Neutrophil (primary cell): ENCODE measurements around the gene DOCK4.

Experiments used
- H3K27ac ChIP-seq: fragments of 200-600 bp; sonication (generic); 2 replicates; pipeline ENCODE4 v1.5.1; 2016; ENCODE audit warnings: mild to moderate bottlenecking, moderate library complexity
- H3K27me3 ChIP-seq: fragments of 200-600 bp; sonication (generic); 2 replicates; pipeline ENCODE4 v1.6.0; 2016; ENCODE audit warnings: mild to moderate bottlenecking
- H3K36me3 ChIP-seq: fragments of 200-600 bp; sonication (generic); 2 replicates; pipeline ENCODE4 v1.5.1; 2017
- H3K4me1 ChIP-seq, 2 experiments: fragments of 200-600 bp in 1 of 2; sonication (generic) in 1 of 2; 1 replicate in 1 of 2; 2 replicates in 1 of 2; pipeline versions ENCODE4 v1.5.1 to v1.6.1; 2013 to 2016; ENCODE audit warnings: low read depth in 1 of 2, low read length in 1 of 2, mild to moderate bottlenecking in 1 of 2, moderate library complexity in 1 of 2; ENCODE audit not compliant: control insufficient read depth in 1 of 2, insufficient read depth in 1 of 2
- H3K4me3 ChIP-seq, 2 experiments: fragments of 200-600 bp in 1 of 2; sonication (generic) in 1 of 2; 1 replicate in 1 of 2; 2 replicates in 1 of 2; pipeline ENCODE4 v1.5.1; 2013 to 2016; ENCODE audit warnings: low read depth in 1 of 2, low read length in 1 of 2, mild to moderate bottlenecking in 1 of 2, moderate library complexity in 1 of 2
- H3K9me3 ChIP-seq: fragments of 200-600 bp; sonication (generic); 2 replicates; pipeline ENCODE4 v1.5.1; 2016
- CTCF ChIP-seq: fragments of 200-600 bp; sonication (generic); IDR thresholded peaks from 2 replicates; pipeline ENCODE4 v1.5.1; 2016; ENCODE audit warnings: antibody characterized with exemption

Gene DOCK4

GRCh38 chr7:112116894-112117293, 89.3 kb downstream of the DOCK4 start:
- H3K36me3 ChIP-seq = no peaks in the 10 kb centered on the region
- H3K4me3 ChIP-seq = no peak overlapping the region
- H3K4me1 ChIP-seq = peaks cover 15 to 16% of the 10 kb centered on the region in 2 experiments
- no peak overlapping the region for H3K27ac ChIP-seq
- H3K27me3 ChIP-seq = no peaks in the 10 kb centered on the region
- H3K9me3 ChIP-seq = no peaks in the 10 kb centered on the region
- TF ChIP-seq CTCF = no peak

DNA sequence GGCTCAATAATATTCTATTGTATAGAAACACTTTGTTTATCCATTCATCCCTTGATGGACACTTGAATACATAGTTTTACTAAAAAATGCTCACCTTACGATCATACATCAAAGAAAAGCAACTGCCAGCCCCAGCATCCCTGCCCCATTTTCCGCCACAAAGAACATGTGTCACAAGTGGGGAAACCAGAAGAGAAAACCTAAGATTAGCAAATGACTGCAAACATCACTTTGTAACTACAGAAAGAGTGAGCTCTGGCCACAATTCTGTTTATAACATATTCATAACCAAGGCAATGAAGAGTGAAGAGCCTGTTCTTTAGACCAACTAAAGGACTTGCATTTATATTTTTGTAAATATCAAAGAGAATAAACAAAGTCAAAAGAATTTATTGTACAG, 89.8 kb downstream of the DOCK4 start:
- no peak for TF ChIP-seq CTCF
- Histone ChIP-seq H3K27me3 (no peaks in the 10 kb centered on the region), H3K4me1 (peaks cover 15 to 16% of the 10 kb centered on the region in 2 experiments), H3K27ac (no peak overlapping the region), H3K9me3 (no peaks in the 10 kb centered on the region), H3K4me3 (no peak overlapping the region), H3K36me3 (no peaks in the 10 kb centered on the region)

DNA sequence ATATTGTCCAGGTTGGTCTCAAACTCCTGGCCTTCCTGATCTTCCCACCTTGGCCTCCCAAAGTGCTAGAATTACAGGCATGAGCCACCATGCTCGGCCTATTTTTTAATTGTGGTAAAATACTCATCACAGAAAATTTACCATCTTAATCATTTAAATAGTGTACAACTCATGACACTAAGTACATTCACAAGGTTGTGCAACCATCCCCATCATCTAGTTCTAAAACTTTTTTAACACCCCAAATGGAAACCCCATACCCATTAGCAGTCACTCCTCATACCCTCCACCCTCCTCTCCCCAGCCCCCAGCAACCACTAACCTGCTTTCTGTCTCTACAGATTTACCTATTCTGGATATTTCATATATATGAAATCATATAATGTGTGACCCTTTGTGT, 90.3 kb downstream of the DOCK4 start:
- Histone ChIP-seq H3K4me1 (peaks cover 15 to 16% of the 10 kb centered on the region in 2 experiments), H3K27ac (no peak overlapping the region), H3K4me3 (no peak overlapping the region), H3K27me3 (no peaks in the 10 kb centered on the region), H3K36me3 (no peaks in the 10 kb centered on the region), H3K9me3 (no peaks in the 10 kb centered on the region)
- no peak for TF ChIP-seq CTCF

DNA sequence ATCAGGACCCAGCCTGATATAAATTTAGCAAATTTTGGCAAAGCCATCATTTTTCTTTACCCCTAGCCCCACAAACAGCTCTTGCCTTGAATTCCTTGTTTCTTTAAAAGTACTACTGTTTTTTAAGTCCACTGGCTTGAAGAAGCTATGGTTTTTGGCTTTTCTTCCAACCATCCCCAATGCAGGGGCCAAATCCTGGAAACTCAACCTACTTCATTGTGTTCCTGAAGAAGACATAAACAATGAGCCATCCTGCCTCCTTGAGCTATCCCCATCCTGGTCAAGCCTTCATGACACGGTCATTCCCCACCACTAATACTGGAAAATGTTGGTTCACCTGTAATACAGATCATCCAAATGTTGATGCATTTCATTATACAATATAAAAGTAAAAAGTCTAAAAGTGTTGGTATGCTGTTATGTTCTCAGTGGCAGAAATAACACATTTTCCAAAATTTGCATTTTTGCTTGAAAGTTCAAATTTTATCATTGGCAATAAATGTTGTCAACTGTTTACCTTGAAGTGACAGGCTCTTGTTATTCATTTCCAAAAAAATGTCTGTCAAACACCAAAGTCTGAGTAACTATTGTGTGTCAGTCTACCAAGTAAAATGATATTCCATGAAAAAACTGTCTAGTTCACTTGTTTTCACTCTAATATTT, 92.2 kb downstream of the DOCK4 start:
- H3K4me3 ChIP-seq = no peak overlapping the region
- no peak overlapping the region for H3K27ac ChIP-seq
- no peak for TF ChIP-seq CTCF
- peaks cover 15 to 16% of the 10 kb centered on the region in 2 experiments for H3K4me1 ChIP-seq
- H3K9me3 ChIP-seq = no peaks in the 10 kb centered on the region
- no peaks in the 10 kb centered on the region for H3K36me3 ChIP-seq
- no peaks in the 10 kb centered on the region for H3K27me3 ChIP-seq

- no peaks in the 10 kb centered on the region for H3K27me3 ChIP-seq
- TF ChIP-seq CTCF = no peak
- peak overlapping the region; percentile 70 for H3K27ac ChIP-seq
- H3K4me1 ChIP-seq = peaks cover 15 to 16% of the 10 kb centered on the region in 2 experiments
- H3K9me3 ChIP-seq = no peaks in the 10 kb centered on the region
- H3K4me3 ChIP-seq = no peak overlapping the region
- H3K36me3 ChIP-seq = no peaks in the 10 kb centered on the region
Observed at GRCh38 chr7:112112822-112113255, 93.4 kb downstream of the DOCK4 start.
